PC-9 (cell line): ENCODE measurements around the gene LRP10. TPM values are rescaled to one million over a fixed set of nuclear protein-coding genes. Genes with fewer than 3 reads are reported as not detected.

Source experiments
- BruUV-seq: library from RNA; stranded (reverse); fragments of 400-500 nt; replicated peaks from 2 replicates; lab custom pipeline; 2021; lab: Mats Ljungman, UMichigan
- CTCF ChIA-PET: fragments of 300-600 bp; sonication (Branson Sonifier 250); formaldehyde crosslinking; loops from one replicate; lab custom pipeline; 2022; ENCODE audit warnings: antibody characterized with exemption; lab: Charles Lee
- POLR2A ChIA-PET: fragments of 300-600 bp; sonication (Branson Sonifier 250); formaldehyde crosslinking; loops from one replicate; lab custom pipeline; 2022; ENCODE audit warnings: antibody characterized with exemption; ENCODE audit not compliant: unreplicated experiment; lab: Charles Lee
- DNase-seq, 2 experiments: peaks; one replicate each; pipeline versions ENCODE4 v3.0.0 to v3.0.0-alpha.2; 2015 to 2022; ENCODE audit warnings: mixed read lengths in 1 of 2
- H2AFZ ChIP-seq: fragments of 200-600 bp; sonication (generic); 2 replicates; pipeline ENCODE4 v1.8.1; 2017; ENCODE audit warnings: antibody characterized with exemption
- H3F3A ChIP-seq: fragments of 200-600 bp; sonication (generic); 2 replicates; pipeline ENCODE4 v1.8.1; 2017; ENCODE audit warnings: antibody characterized with exemption, mild to moderate bottlenecking, low read depth; ENCODE audit not compliant: insufficient read depth
- H3K27ac ChIP-seq: fragments of 200-600 bp; sonication (generic); 2 replicates; pipeline ENCODE4 v1.6.1; 2016; ENCODE audit warnings: mixed run types
- H3K27me3 ChIP-seq: fragments of 200-600 bp; sonication (generic); 2 replicates; pipeline ENCODE4 v1.6.1; 2016; ENCODE audit warnings: low read depth, mixed run types; ENCODE audit not compliant: insufficient read depth
- H3K36me3 ChIP-seq: fragments of 200-600 bp; sonication (generic); 2 replicates; pipeline ENCODE4 v1.6.1; 2016; ENCODE audit warnings: low read depth, mixed run types
- H3K4me1 ChIP-seq: fragments of 200-600 bp; sonication (generic); replicated peaks from 2 replicates; pipeline ENCODE4 v1.6.1; 2016; ENCODE audit warnings: mixed run types; ENCODE audit not compliant: insufficient read depth
- H3K4me2 ChIP-seq: fragments of 200-600 bp; sonication (generic); 2 replicates; pipeline ENCODE4 v1.6.1; 2017; ENCODE audit warnings: mixed run types
- H3K4me3 ChIP-seq: fragments of 200-600 bp; sonication (generic); 2 replicates; pipeline ENCODE4 v1.6.1; 2016; ENCODE audit warnings: mixed run types
- H3K79me2 ChIP-seq: fragments of 200-600 bp; sonication (generic); 2 replicates; pipeline ENCODE4 v1.6.1; 2017; ENCODE audit warnings: low read depth, mixed run types
- H3K9me2 ChIP-seq: fragments of 200-600 bp; sonication (generic); 2 replicates; pipeline ENCODE4 v1.8.1; 2017; ENCODE audit warnings: mild to moderate bottlenecking; ENCODE audit not compliant: insufficient read depth
- H3K9me3 ChIP-seq: fragments of 200-600 bp; sonication (generic); 2 replicates; pipeline ENCODE4 v1.8.1; 2016; ENCODE audit warnings: low read depth; ENCODE audit not compliant: insufficient read depth
- H4K20me1 ChIP-seq: fragments of 200-600 bp; sonication (generic); 2 replicates; pipeline ENCODE4 v1.8.1; 2017; ENCODE audit not compliant: insufficient read depth
- EZH2 ChIP-seq: fragments of 200-600 bp; sonication (generic); IDR thresholded peaks from 2 replicates; pipeline ENCODE4 v1.8.0; 2017; ENCODE audit warnings: antibody characterized with exemption, low read depth
- intact Hi-C: fragments of 100-400 bp; cut with micrococcal nuclease; formaldehyde crosslinking; loops from one replicate; pipeline ENCODE4 v1.10.0; 2022; ENCODE audit not compliant: unreplicated experiment
- total RNA-seq: library from RNA; stranded (reverse); gene quantifications from 2 replicates; pipeline ENCODE4 v1.2.3, GENCODE V29; 2021
- TF ChIP-seq, protein P1 (sequence below): fragments of 200-600 bp; sonication (generic); conservative IDR thresholded peaks from 2 replicates; pipeline ENCODE4 v1.6.1; 2017; ENCODE audit warnings: mixed run types, antibody characterized with exemption, mild to moderate bottlenecking, moderate library complexity

The LRP10 gene
- total RNA-seq, 1 experiment from 2014 or later: 61.6 TPM

GRCh38 chr14:22926316-22926715, 54.8 kb downstream of the LRP10 start:
- no peak overlapping the region; the same call in 1 of the 2 replicates for H3K4me3 ChIP-seq
- CTCF ChIA-PET: interaction anchor here (0.6 kb wide), 2 partner anchors 29 to 32 kb away, joined by 3 to 4 read pairs; no protein-coding TSS in a partner anchor
- no peak for TF ChIP-seq EZH2
- TF ChIP-seq, protein P1, sequence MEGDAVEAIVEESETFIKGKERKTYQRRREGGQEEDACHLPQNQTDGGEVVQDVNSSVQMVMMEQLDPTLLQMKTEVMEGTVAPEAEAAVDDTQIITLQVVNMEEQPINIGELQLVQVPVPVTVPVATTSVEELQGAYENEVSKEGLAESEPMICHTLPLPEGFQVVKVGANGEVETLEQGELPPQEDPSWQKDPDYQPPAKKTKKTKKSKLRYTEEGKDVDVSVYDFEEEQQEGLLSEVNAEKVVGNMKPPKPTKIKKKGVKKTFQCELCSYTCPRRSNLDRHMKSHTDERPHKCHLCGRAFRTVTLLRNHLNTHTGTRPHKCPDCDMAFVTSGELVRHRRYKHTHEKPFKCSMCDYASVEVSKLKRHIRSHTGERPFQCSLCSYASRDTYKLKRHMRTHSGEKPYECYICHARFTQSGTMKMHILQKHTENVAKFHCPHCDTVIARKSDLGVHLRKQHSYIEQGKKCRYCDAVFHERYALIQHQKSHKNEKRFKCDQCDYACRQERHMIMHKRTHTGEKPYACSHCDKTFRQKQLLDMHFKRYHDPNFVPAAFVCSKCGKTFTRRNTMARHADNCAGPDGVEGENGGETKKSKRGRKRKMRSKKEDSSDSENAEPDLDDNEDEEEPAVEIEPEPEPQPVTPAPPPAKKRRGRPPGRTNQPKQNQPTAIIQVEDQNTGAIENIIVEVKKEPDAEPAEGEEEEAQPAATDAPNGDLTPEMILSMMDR: no peak
- H3K4me1 ChIP-seq: peaks cover 19% of the 10 kb centered on the region
- H3K27me3 ChIP-seq: no peaks in the 10 kb centered on the region
- H3K9me2 ChIP-seq: no peaks in the 10 kb centered on the region
- H3F3A ChIP-seq: peaks cover 14% of the 10 kb centered on the region
- intact Hi-C loops: loop anchor here (5.0 kb wide), 1 partner anchor 131 kb away; the partner anchor contains the start of gene CDH24
- BruUV-seq: no TSS peak
- peak overlapping the region; percentile 51 for H3K4me2 ChIP-seq
- peak; percentile 44 to 70 for DNase-seq
- H3K79me2 ChIP-seq: peaks cover 19% of the 10 kb centered on the region
- no peaks in the 10 kb centered on the region for H3K9me3 ChIP-seq
- H3K27ac ChIP-seq: peak overlapping the region; percentile 55
- H3K36me3 ChIP-seq: peaks cover 28% of the 10 kb centered on the region
- H2AFZ ChIP-seq: no peak overlapping the region
- no peaks in the 10 kb centered on the region for H4K20me1 ChIP-seq
- POLR2A ChIA-PET: interaction anchor here (0.6 kb wide), 1 partner anchor 356 kb away, joined by 5 read pairs; no protein-coding TSS in a partner anchor

DNA sequence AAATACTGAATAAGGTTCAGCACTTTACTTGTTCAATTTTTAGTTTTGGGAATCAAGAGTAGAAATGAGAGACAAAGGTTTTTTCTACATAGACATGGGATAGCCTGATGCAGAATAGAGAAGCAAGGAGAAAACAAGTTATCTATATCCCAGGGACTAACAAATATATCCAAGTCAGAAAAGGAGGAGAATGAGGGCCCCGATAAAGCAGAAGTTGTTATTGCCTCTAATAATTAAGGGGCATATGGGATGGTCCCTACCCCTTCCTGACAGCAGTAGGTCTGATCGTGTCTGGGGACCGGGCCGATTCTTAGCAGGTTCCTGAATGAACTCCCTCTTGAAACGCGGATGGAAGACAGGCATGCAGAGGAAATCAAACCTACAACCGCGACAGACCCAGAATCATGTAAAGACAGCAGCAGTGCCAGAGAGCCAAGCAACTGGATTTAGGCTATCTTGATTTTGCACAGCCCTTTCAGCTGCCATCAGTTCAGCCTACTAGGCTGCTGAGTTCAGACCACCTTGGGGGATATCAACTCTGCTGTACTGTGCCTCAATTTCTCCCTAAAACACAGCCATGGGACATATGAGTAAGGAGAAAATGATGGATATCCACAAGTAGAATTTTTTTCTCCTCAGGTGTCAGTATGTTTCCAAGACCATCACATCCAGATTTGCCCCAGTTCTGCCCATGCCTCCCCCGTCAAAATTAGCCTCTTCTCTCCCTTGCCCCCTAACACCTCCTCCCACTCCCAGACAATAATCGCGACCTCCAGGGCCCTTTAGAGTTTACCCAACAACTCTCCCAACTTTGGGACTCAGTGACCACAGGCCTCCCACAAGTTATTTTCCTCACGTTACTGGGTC, 56.9 kb downstream of the LRP10 start:
- Histone ChIP-seq H3K27me3 (no peaks in the 10 kb centered on the region), H3K9me3 (no peaks in the 10 kb centered on the region), H4K20me1 (no peaks in the 10 kb centered on the region), H3K4me1 (peaks cover 32% of the 10 kb centered on the region), H2AFZ (peak overlapping the region; percentile 89), H3K79me2 (peaks cover 19% of the 10 kb centered on the region), H3K36me3 (peaks cover 28% of the 10 kb centered on the region), H3K9me2 (no peaks in the 10 kb centered on the region), H3F3A (peaks cover 6% of the 10 kb centered on the region), H3K4me3 (peak overlapping the region; percentile 85), H3K27ac (0 out of 2 replicates have a peak overlapping the region, but pooled peaks have one; percentile 18), H3K4me2 (peak overlapping the region; percentile 95)
- ChIA-PET POLR2A (interaction anchor here (0.6 to 1.0 kb wide), 5 partner anchors 10 to 167 kb away, joined by 3 to 13 read pairs (median 4); partner anchors contain the start of genes ACIN1, AJUBA, C14orf119 and RBM23), CTCF (interaction anchor here (0.6 to 0.7 kb wide), 2 partner anchors 95 to 105 kb away, joined by 3 read pairs; no protein-coding TSS in a partner anchor)
- TF ChIP-seq EZH2: no peak
- TF ChIP-seq, protein P1: no peak
- BruUV-seq: no TSS peak
- DNase-seq: no peak
- intact Hi-C loops: loop anchor here (5.0 kb wide), 1 partner anchor 129 kb away; the partner anchor contains the start of gene CDH24
